Measurements from ENCODE around the gene B4GALT7.
A peak's percentile ranks its signal among the peaks of the same experiment; 100 is the strongest.
"Not testable (repeated sequence)": the region's sequence is repeated elsewhere in the genome, so short reads cannot be mapped to it uniquely, and the experiment has no call there.

Gene B4GALT7, protein sequence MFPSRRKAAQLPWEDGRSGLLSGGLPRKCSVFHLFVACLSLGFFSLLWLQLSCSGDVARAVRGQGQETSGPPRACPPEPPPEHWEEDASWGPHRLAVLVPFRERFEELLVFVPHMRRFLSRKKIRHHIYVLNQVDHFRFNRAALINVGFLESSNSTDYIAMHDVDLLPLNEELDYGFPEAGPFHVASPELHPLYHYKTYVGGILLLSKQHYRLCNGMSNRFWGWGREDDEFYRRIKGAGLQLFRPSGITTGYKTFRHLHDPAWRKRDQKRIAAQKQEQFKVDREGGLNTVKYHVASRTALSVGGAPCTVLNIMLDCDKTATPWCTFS

GRCh38 chr5:177599731-177600507, at the start of gene B4GALT7:
Gene B4GALT7 (plus strand): TSS chr5:177600132. CDS start chr5:177600211, 79 bp downstream.
- peak; percentile 92 for DNase-seq

- DNase-seq, result no peak
Observed at GRCh38 chr5:177552839-177553455, 47.0 kb upstream of the B4GALT7 start.

- DNase-seq, result peak; percentile 51
Observed at GRCh38 chr5:177553671-177554429, 46.1 kb upstream of the B4GALT7 start.

DNA sequence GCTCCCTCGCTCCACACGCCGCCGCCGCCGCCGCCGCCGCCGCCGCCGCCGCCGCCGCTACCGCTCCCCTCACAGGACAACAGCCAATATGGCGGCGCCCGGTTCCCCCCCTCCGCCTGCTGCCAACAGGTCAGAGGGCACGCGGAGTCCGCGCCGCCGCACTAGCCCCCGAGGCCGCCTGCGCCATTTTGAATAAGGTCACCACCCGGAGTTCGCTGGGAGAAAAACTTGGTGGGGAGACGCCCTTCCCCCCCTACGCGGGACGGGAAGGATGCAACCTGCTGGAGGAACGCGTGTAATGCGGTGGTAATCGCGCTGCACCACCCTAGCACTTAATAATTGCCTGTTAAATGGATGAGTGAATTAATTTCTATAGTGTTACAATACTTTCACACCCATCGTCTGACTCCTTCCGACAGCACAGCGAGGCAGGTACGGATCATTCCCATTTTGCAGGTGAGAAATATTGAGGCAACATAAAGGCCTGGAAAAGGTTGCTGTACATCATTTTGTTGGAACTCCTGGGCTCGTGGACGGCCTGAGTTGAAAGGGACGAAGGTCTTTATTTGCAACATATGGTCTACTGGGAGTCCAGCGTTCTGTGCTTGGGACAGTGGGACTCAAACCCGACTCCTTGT, 45.3 kb upstream of the B4GALT7 start, which contains the start of gene FAM193B:
FAM193B (minus strand) TSS at position 90 of the 638 bp plus-strand sequence. CDS start 105 bp downstream, outside the sequence.
- DNase-seq, result peak; percentile 98

- DNase-seq, result no peak
Observed at GRCh38 chr5:177555228-177555627, 44.7 kb upstream of the B4GALT7 start.

DNA sequence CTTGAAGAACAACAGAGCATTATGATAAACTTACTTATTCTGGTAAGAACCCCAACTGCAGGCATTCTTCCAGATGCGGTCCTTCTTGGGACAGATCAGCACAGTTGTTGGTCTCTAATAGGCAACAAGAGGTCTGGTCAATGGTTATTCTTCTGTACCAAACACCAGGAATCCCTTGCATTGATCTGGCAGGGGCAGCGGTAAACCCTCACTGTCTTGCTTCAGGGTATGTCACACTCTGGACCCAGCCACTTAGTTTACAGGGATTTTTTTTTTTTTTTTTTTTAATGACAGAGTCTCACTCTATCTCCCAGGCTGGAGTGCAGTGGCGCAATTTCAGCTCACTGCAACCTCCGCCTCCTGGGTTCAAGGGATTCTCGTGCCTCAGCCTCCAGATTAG, 44.3 kb upstream of the B4GALT7 start:
- no peak for DNase-seq

DNA sequence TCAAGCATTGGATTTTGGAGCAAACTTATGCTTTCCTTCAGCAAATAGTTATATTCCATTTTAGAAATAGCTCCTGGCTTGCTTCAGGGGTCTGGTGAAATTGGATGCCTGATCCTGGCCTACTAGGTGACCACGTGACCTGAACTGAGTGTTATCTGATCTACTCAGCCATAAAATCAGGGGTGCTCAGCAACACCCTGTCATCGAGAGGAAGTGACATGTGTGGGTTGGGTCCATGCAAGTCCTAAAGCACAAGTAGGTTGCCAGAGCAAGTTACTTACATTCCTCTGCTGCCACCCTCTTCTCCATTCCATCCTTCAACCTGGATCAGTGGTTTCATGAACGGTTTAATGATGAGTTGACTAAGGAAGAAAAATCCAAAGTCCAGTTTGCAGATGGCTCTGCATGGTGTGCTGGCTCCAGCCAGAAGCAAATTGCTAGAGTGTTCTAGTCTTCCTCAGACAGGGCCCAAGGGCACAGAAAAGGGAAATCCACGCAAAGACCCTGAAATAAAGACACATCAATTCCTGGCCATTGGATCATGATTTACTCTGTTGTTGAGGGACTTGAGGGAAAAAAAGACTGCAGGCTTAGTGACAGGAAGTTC, 42.8 kb upstream of the B4GALT7 start:
- DNase-seq, result peak; percentile 26

GRCh38 chr5:177557796-177558195, 42.1 kb upstream of the B4GALT7 start:
- DNase-seq, result no peak

GRCh38 chr5:177559446-177559941, 40.4 kb upstream of the B4GALT7 start:
- DNase-seq, result not testable (repeated sequence)

GRCh38 chr5:177565046-177565445, 34.9 kb upstream of the B4GALT7 start:
- DNase-seq, result no peak

DNA sequence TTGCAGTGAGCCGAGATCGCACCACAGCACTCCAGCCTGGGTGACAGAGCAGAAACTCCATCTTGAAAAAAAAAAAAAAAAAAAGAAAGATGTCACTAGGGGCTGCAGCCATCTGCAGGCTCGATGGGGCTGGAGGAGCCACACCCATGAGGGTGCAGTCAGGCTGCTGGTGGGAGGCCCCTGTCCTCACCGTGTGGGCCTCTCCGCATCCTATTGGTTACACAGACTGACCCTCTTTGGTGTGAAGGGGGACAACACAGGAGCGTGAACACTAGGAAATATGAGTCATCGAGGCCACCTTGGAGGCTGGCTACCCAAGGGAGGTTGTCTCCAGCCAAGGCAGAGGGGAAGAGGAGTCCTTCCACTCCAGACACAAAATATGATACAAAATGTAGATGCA, 31.6 kb upstream of the B4GALT7 start:
- no peak for DNase-seq

- no peak for DNase-seq
Observed at GRCh38 chr5:177569894-177570293, 30.0 kb upstream of the B4GALT7 start.

DNA sequence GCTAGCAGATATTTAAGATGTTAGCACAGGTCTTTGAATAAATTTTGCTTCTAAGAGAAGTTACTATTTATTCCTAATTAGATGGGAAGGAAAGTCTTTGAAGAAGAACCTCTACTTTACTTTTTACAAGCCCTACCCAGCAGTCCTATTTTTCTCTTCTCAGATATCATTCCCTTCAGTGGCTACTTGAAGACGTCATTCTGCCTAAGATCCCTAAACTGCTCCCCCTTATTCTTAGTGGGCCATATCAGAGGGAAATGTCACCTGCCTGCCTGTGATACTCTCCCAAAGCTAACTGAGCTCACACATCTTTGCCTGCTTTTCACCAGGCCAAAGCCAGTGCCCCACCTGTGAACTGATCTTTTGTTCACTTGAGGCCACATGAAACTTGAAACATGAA, 24.4 kb upstream of the B4GALT7 start:
- DNase-seq, result no peak

- no peak for DNase-seq
Observed at GRCh38 chr5:177576169-177576568, 23.8 kb upstream of the B4GALT7 start.

- no peak for DNase-seq
Observed at GRCh38 chr5:177578316-177578715, 21.6 kb upstream of the B4GALT7 start.

DNA sequence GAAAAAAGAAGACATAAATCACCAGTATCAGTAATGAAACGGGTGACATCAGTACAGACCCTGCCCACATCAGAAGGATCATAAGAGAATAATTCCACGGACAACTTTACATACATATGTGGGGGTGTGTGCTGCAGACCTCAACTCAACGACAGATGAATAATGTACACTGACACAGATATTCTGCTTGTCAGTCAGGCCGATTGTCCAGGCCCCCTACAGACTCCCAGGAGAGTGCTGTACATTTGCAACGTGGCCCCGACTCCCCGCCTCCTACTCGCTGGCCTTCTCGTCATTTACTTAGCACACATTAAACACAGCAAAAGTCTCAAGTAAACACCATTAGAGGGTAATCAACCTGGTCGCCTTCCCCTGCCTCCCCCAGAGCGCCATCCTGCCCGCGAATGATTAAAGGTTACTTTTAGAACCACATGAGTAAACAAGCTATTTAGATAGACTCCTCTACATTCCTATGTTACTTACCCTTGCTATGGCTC, 11.5 kb upstream of the B4GALT7 start:
- no peak for DNase-seq

GRCh38 chr5:177590406-177590805, 9.5 kb upstream of the B4GALT7 start:
- no peak for DNase-seq

GRCh38 chr5:177591690-177592009, 8.3 kb upstream of the B4GALT7 start:
- DNase-seq, result no peak

DNA sequence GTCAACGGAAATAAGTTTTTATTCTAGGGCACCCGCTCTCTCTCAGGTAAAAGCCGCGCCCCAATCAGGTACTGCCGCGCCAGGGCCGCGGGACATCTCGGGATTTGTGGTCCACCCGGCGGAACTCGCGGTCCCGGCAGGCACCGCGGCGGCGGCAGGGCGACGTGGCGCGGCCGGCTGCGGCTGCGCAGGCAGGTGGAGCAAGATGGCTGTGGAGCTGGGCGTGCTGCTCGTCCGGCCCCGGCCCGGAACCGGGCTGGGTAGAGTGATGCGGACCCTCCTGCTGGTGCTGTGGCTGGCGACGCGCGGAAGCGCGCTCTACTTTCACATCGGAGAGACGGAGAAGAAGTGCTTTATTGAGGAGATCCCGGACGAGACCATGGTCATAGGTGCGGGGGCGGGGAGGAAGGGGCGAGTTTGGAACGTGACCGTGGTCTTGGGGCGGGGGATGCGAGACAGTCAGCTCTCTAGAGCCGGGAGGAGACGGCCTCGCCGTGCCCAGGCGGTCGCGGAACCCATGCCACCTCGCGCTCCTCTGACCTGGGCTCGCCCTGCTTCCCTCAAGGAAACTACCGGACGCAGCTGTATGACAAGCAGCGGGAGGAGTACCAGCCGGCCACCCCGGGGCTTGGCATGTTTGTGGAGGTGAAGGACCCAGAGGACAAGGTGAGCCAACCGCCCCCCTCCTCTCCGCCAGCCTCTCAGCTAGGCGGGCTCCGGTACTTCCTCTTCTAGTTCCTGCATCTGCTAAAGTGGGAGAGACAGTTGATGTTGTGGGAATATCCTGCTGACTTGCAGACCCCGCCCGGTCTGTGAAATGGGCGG, 7.7 kb upstream of the B4GALT7 start, which contains the start of gene TMED9:
TMED9 (plus strand) TSS at position 194 of the 825 bp plus-strand sequence; CDS start at position 206, 12 bp downstream.
- DNase-seq, result peak; percentile 94

- DNase-seq, result no peak
Observed at GRCh38 chr5:177592905-177593304, 7.0 kb upstream of the B4GALT7 start.

DNA sequence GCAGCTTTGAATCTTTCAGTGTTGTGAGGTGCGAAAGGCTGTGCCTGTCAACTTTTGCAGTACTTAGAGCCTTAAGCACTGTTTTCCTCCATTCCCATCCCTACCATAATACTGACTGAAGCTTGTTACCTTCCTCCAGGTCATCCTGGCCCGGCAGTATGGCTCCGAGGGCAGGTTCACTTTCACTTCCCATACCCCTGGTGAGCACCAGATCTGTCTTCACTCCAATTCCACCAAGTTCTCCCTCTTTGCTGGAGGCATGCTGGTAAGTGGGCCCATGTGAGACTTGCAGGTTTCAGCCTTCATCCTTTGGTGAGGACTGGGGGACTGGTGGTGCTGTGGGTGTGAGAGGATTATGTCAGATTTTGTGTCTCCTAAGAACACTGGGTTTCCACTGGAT, 6.4 kb upstream of the B4GALT7 start:
- no peak for DNase-seq
